ENCODE results near the gene BATF2.
A peak's percentile ranks its signal among the peaks of the same experiment; 100 is the strongest.
"Not testable (repeated sequence)": the region's sequence is repeated elsewhere in the genome, so short reads cannot be mapped to it uniquely, and the experiment has no call there.

The BATF2 gene

GRCh38 chr11:64996710-64997380 is at the start of gene BATF2:
Gene BATF2, minus strand, starts transcription at chr11:64996971. Its CDS starts 57 bp downstream, at chr11:64996914.
- no peak for DNase-seq (ENCODE audit: low read depth in 2 of 2)

GRCh38 chr11:65045728-65046127 is 49.0 kb upstream of the BATF2 start:
- DNase-seq (ENCODE audit: low read depth in 2 of 2) = no peak

- no peak for DNase-seq (ENCODE audit: low read depth in 2 of 2)
These were observed 48.3 kb upstream of the BATF2 start for GRCh38 chr11:65045061-65045460.

GRCh38 chr11:65043881-65044501 is 47.2 kb upstream of the BATF2 start:
- DNase-seq (ENCODE audit: low read depth in 2 of 2) = no peak

GRCh38 chr11:65042891-65043290 is 46.1 kb upstream of the BATF2 start:
- no peak for DNase-seq (ENCODE audit: low read depth in 2 of 2)

GRCh38 chr11:65040847-65041622 is 44.3 kb upstream of the BATF2 start, which contains the start of gene SAC3D1:
Gene SAC3D1, plus strand, starts transcription at chr11:65041210. Its CDS starts 83 bp downstream, at chr11:65041293.
- peak; percentile 83 to 86 for DNase-seq (ENCODE audit: low read depth in 2 of 2)

GRCh38 chr11:65040520-65040846 is 43.7 kb upstream of the BATF2 start:
- DNase-seq (ENCODE audit: low read depth in 2 of 2) = no peak

- no peak for DNase-seq (ENCODE audit: low read depth in 2 of 2)
These were observed 40.2 kb upstream of the BATF2 start for GRCh38 chr11:65036931-65037330.

- no peak for DNase-seq (ENCODE audit: low read depth in 2 of 2)
These were observed 38.8 kb upstream of the BATF2 start for GRCh38 chr11:65035579-65035978.

GRCh38 chr11:65034423-65034822 is 37.7 kb upstream of the BATF2 start:
- no peak for DNase-seq (ENCODE audit: low read depth in 2 of 2)

- DNase-seq (ENCODE audit: low read depth in 2 of 2) = no peak
These were observed 35.4 kb upstream of the BATF2 start for GRCh38 chr11:65032216-65032615.

GRCh38 chr11:65027213-65028067 is 30.7 kb upstream of the BATF2 start, which contains the start of gene SNX15:
Gene SNX15, plus strand, starts transcription at chr11:65027439. Its CDS starts 99 bp downstream, at chr11:65027538.
- DNase-seq (ENCODE audit: low read depth in 2 of 2) = peak; percentile 77 to 86

- no peak for DNase-seq (ENCODE audit: low read depth in 2 of 2)
These were observed 30.0 kb upstream of the BATF2 start for GRCh38 chr11:65026810-65027209.

- DNase-seq (ENCODE audit: low read depth in 2 of 2) = not testable (repeated sequence)
These were observed 26.7 kb upstream of the BATF2 start for GRCh38 chr11:65023502-65023901.

GRCh38 chr11:65021509-65021908 is 24.7 kb upstream of the BATF2 start:
- DNase-seq (ENCODE audit: low read depth in 2 of 2) = no peak

GRCh38 chr11:65021003-65021402 is 24.2 kb upstream of the BATF2 start:
- DNase-seq (ENCODE audit: low read depth in 2 of 2) = no peak

- DNase-seq (ENCODE audit: low read depth in 2 of 2) = no peak
These were observed 23.1 kb upstream of the BATF2 start for GRCh38 chr11:65019824-65020223.

GRCh38 chr11:65017937-65018336 is 21.2 kb upstream of the BATF2 start:
- no peak for DNase-seq (ENCODE audit: low read depth in 2 of 2)

- DNase-seq (ENCODE audit: low read depth in 2 of 2) = no peak
These were observed 19.9 kb upstream of the BATF2 start for GRCh38 chr11:65016705-65017104.

GRCh38 chr11:65014726-65015227 is 18.0 kb upstream of the BATF2 start:
- no peak for DNase-seq (ENCODE audit: low read depth in 2 of 2)

GRCh38 chr11:65013888-65014725 is 17.3 kb upstream of the BATF2 start, which contains the start of gene ARL2:
Gene ARL2, plus strand, starts transcription at chr11:65014160. Its CDS starts 48 bp downstream, at chr11:65014208.
- DNase-seq (ENCODE audit: low read depth in 2 of 2) = peak; percentile 83 to 84
